Suprapubic skin (tissue), 4 donors: Measurements from ENCODE around the gene ZNF221. TPM values are rescaled to one million over a fixed set of nuclear protein-coding genes. Genes with fewer than 3 reads are reported as not detected.
"Not testable (repeated sequence)": the region's sequence is repeated elsewhere in the genome, so short reads cannot be mapped to it uniquely, and the experiment has no call there.

Source experiments
- DNase-seq, 2 donors: peaks; one replicate each; pipeline ENCODE4 v3.0.0-alpha.2; 2019; ENCODE audit warnings: low spot score in 2 of 2
- H3K27ac ChIP-seq: fragments of 200-600 bp; sonication (generic); one replicate; pipeline ENCODE4 v1.5.1; 2019
- H3K27me3 ChIP-seq: fragments of 200-600 bp; sonication (generic); one replicate; pipeline ENCODE4 v1.5.1; 2019
- H3K36me3 ChIP-seq: fragments of 200-600 bp; sonication (generic); one replicate; pipeline ENCODE4 v1.5.1; 2019
- H3K4me1 ChIP-seq: fragments of 200-600 bp; sonication (generic); one replicate; pipeline ENCODE4 v1.5.1; 2019
- H3K4me3 ChIP-seq: fragments of 200-600 bp; sonication (generic); one replicate; pipeline ENCODE4 v1.5.1; 2019; ENCODE audit warnings: mild to moderate bottlenecking
- H3K9me3 ChIP-seq: fragments of 200-600 bp; sonication (generic); one replicate; pipeline ENCODE4 v1.5.1; 2019
- EP300 ChIP-seq: sonication (generic); formaldehyde crosslinking; IDR thresholded peaks from one replicate; pipeline ENCODE4 v1.6.1; 2017; ENCODE audit warnings: antibody characterized with exemption
- POLR2A ChIP-seq, 2 donors: fragments of 450-650 bp; IDR thresholded peaks; one replicate each; pipeline ENCODE4 v1.6.1; 2017; ENCODE audit warnings: antibody characterized with exemption in 2 of 2, mild to moderate bottlenecking in 2 of 2, moderate library complexity in 2 of 2
- POLR2AphosphoS5 ChIP-seq, 3 donors: sonication (generic); formaldehyde crosslinking; IDR thresholded peaks; one replicate each; pipeline ENCODE4 v1.6.1; 2017; ENCODE audit warnings: antibody characterized with exemption in 3 of 3
- WGBS: methylation state at CpG from one replicate; pipeline ENCODE4 v1.1.5; 2018; 5-methylcytosine and 5-hydroxymethylcytosine counted together
- total RNA-seq, 4 donors: library from RNA; depleted of rRNA; stranded (reverse); fragments of >200 nt; gene quantifications; one replicate each; pipeline ENCODE4 v1.1.0, GENCODE V29; 2016
- TF ChIP-seq, protein P1 (sequence below), 2 donors: fragments of 200-600 bp in 1 of 2; fragments of 450-650 bp in 1 of 2; sonication (generic) in 1 of 2; IDR thresholded peaks; one replicate each; pipeline ENCODE4 v1.5.1; 2016 to 2019; ENCODE audit warnings: antibody characterized with exemption in 2 of 2, mild to moderate bottlenecking in 1 of 2, moderate library complexity in 1 of 2

Gene ZNF221
- total RNA-seq, 4 donors from 2014 or later, result 2.1 to 6.8 (median 3.0) TPM

DNA sequence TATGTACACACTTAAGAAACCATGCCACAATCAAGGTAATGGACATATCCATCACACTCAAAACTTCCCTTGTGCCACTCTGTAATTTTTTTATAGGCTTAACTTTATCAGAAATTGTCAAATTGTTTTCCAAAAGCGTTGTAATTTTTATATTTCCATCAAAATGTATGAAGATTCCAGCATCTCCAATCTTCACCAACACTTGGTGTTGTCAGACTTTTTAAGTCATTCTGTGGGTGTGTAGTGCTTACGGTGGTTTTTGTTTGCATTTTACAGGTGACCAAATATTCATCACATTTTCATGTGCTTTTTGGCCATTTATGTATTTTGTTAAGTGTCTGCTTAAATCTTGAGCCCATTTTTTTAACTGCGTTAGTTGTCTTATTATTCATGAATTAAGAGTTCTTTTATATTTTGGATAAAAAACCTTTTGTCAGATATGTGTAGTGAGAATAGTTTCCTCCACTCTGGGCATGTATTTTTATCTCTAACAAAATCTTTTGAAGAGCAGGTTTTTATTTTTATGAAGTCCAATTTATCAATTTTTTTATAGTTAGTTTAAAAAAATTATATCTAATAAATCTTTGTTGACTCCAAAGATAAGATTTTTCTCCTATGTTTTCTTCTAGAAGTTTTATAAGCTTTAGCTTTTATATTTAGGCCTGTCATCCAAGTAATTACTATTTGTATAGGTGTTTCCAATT is 11.3 kb upstream of the ZNF221 start:
- Histone ChIP-seq H3K36me3 (no peaks in the 10 kb centered on the region), H3K4me1 (peaks cover 7% of the 10 kb centered on the region), H3K9me3 (no peaks in the 10 kb centered on the region), H3K27me3 (no peaks in the 10 kb centered on the region), H3K4me3 (no peak overlapping the region), H3K27ac (no peak overlapping the region)
- no peak for DNase-seq
- 76% methylated on average over 3 of the region's 3 CpGs for WGBS
- TF ChIP-seq POLR2A (IDR thresholded peaks at IDR 0.05) (no peak), EP300 (no peak)
- TF ChIP-seq, protein P1, sequence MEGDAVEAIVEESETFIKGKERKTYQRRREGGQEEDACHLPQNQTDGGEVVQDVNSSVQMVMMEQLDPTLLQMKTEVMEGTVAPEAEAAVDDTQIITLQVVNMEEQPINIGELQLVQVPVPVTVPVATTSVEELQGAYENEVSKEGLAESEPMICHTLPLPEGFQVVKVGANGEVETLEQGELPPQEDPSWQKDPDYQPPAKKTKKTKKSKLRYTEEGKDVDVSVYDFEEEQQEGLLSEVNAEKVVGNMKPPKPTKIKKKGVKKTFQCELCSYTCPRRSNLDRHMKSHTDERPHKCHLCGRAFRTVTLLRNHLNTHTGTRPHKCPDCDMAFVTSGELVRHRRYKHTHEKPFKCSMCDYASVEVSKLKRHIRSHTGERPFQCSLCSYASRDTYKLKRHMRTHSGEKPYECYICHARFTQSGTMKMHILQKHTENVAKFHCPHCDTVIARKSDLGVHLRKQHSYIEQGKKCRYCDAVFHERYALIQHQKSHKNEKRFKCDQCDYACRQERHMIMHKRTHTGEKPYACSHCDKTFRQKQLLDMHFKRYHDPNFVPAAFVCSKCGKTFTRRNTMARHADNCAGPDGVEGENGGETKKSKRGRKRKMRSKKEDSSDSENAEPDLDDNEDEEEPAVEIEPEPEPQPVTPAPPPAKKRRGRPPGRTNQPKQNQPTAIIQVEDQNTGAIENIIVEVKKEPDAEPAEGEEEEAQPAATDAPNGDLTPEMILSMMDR (IDR thresholded peaks at IDR 0.05), result no peak

DNA sequence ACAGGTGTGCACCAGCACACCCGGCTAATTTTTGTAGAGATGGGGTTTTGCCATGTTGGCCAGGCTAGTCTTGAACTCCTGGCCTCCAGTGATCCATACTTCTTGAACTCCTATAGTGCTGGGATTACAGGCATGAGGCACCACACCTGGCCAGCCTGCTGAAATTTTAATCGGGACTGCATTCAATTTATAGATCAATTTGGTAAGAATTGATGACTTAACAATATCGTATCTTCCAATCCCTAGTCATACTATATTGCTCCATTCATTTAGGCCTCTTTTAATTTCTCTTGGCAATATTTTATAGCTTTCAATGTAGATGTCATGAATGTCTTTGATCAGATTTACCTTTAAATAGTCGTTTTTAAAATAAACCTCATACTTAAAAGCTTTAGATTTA is 10.3 kb upstream of the ZNF221 start:
- H3K36me3 ChIP-seq, result no peaks in the 10 kb centered on the region
- DNase-seq, result no peak
- TF ChIP-seq EP300 (no peak), POLR2A (IDR thresholded peaks at IDR 0.05) (no peak), POLR2AphosphoS5 (IDR thresholded peaks at IDR 0.05) (no peak)
- TF ChIP-seq, protein P1 (IDR thresholded peaks at IDR 0.05), result no peak
- peaks cover 3% of the 10 kb centered on the region for H3K4me1 ChIP-seq
- no peaks in the 10 kb centered on the region for H3K9me3 ChIP-seq
- H3K27ac ChIP-seq, result no peak overlapping the region
- H3K4me3 ChIP-seq, result no peak overlapping the region
- WGBS, result 80% methylated on average over 4 of the region's 4 CpGs
- peaks cover 5% of the 10 kb centered on the region for H3K27me3 ChIP-seq

DNA sequence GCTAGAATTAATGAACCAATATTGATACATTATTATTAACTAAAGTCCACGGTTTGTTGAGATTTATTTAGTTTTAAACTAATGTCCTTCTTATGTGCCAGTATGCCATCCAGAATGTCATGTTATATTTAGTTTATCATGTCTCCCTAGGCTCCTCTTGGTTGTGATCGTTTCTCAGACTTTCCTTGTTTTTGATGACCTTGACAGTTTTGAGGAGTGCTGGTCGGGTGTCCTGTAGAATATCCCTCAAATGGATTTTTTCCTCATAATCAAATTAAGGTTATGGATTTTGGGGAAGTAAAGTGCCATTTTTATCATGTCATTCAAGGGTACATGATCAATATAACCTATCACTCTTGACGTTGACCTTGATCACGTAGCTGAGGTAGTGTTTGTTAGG is 9.8 kb upstream of the ZNF221 start:
- H3K27ac ChIP-seq, result no peak overlapping the region
- no peaks in the 10 kb centered on the region for H3K4me1 ChIP-seq
- DNase-seq, result no peak
- peaks cover 5% of the 10 kb centered on the region for H3K27me3 ChIP-seq
- H3K9me3 ChIP-seq, result no peaks in the 10 kb centered on the region
- no peaks in the 10 kb centered on the region for H3K36me3 ChIP-seq
- H3K4me3 ChIP-seq, result no peak overlapping the region
- TF ChIP-seq EP300, result no peak
- 79% methylated on average over 5 of the region's 5 CpGs for WGBS

DNA sequence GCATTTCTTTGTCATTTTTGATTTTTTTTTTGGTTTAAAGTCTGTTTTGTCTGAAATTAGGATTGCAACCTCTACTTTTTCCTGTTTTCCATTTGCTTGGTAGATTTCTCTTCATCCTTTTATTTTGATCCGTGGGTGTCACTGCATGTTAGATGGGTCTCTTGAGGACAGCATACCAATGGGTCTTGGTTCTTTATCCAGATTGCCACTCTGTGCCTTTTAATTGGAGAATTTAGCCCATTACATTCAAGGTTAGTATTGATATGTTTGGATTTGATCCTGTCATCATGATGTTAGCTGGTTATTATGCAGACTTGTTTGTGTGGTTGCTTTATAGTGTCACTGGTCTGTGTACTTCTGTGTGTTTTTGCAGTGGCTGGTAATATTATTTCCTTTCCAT is 3.6 kb upstream of the ZNF221 start:
- H3K36me3 ChIP-seq, H3K4me3 ChIP-seq, DNase-seq, H3K9me3 ChIP-seq, H3K27ac ChIP-seq, H3K4me1 ChIP-seq: not testable (repeated sequence)
- WGBS, result 0% methylated on average over 1 of the region's 1 CpG
- peaks cover 19% of the 10 kb centered on the region for H3K27me3 ChIP-seq

DNA sequence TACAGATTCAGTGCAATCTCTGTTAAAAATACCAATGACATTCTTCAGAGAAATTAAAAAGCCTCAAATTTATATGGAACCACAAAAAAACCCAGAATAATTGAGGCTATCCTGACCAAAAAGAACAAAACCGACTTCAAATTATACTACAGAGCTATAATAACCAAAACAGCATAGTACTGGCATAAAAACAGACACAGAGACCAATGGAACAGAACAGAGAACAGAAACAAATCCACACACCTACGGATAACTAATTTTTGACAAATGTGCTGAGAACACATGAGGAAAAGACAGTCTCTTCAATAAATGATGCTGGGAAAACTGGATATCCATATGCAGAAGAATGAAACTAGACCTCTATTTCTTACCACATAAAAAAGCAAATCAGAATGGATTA is 1.2 kb upstream of the ZNF221 start:
- Histone ChIP-seq H3K9me3 (peaks cover 12% of the 10 kb centered on the region), H3K27me3 (peaks cover 19% of the 10 kb centered on the region)
- WGBS, result 95% methylated on average over 2 of the region's 2 CpGs
- H3K36me3 ChIP-seq, DNase-seq, H3K4me1 ChIP-seq, H3K27ac ChIP-seq, H3K4me3 ChIP-seq: not testable (repeated sequence)

DNA sequence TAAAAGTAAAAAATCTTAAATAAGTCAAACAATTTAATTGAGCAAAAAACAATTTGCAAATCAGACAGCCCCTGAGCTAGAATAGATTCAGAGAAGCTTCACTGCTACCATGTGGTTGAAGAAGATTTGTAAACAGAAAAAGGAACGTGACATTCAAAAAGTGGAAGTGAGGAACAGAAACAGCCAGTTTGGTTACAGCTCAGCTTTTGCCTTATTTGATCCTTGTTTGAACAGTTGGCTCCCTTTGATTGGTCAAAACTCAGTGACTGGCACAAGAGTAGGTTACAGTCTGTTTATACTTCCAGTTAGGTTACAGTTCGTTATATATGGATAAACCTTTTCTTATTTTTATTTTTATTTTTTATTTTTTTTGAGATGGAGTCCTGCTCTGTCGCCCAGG is 5.8 kb downstream of the ZNF221 start:
- DNase-seq, result no peak
- H3K4me1 ChIP-seq, result no peaks in the 10 kb centered on the region
- WGBS, result 92% methylated on average over 3 of the region's 3 CpGs
- no peak overlapping the region for H3K27ac ChIP-seq
- TF ChIP-seq POLR2AphosphoS5 (IDR thresholded peaks at IDR 0.05) (no peak), POLR2A (IDR thresholded peaks at IDR 0.05) (no peak)
- TF ChIP-seq, protein P1 (IDR thresholded peaks at IDR 0.05), result no peak
- peaks cover 12% of the 10 kb centered on the region for H3K36me3 ChIP-seq
- no peaks in the 10 kb centered on the region for H3K27me3 ChIP-seq
- H3K9me3 ChIP-seq, result peaks cover 21% of the 10 kb centered on the region
- no peak overlapping the region for H3K4me3 ChIP-seq

DNA sequence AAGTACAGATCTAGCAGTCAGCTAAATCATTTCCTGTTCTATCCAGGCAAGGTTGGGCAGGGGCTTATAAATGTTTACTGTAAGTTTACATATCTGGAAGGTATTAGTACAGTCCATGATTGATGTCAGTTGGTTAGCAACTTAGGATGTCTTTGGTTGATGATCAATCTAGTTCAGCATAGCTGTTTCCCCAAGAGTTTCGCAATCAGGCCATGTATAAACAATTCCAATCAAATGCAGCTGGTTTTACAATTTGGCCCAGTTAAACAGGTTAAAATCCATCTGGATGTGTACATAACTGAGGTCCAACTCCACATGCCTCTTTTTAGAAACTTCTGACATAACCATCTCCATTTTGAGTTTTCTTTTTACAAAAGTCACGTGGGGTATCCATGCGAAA is 6.9 kb downstream of the ZNF221 start:
- DNase-seq, result no peak
- Histone ChIP-seq H3K27me3 (no peaks in the 10 kb centered on the region), H3K27ac (no peak overlapping the region), H3K36me3 (peaks cover 15% of the 10 kb centered on the region), H3K4me3 (no peak overlapping the region), H3K9me3 (peaks cover 21% of the 10 kb centered on the region), H3K4me1 (no peaks in the 10 kb centered on the region)
- WGBS, result 87% methylated on average over 3 of the region's 3 CpGs
- no peak for TF ChIP-seq POLR2AphosphoS5 (IDR thresholded peaks at IDR 0.05)
- TF ChIP-seq, protein P1 (IDR thresholded peaks at IDR 0.05), result no peak
- no peak for TF ChIP-seq EP300
- no peak for TF ChIP-seq POLR2A (IDR thresholded peaks at IDR 0.05)
